Endothelial cell (in vitro differentiated cells): ENCODE measurements around the gene GSG1. TPM values are rescaled to one million over a fixed set of nuclear protein-coding genes. Genes with fewer than 3 reads are reported as not detected.

ENCODE experiments used
- DNase-seq: peaks from one replicate; pipeline ENCODE4 v3.0.0; 2021; ENCODE audit warnings: low spot score
- H3K27ac Mint-ChIP-seq: one replicate; pipeline ENCODE4 v1.8.0; 2021; ENCODE audit warnings: mixed read lengths, inconsistent platforms; ENCODE audit not compliant: unreplicated experiment
- H3K27me3 Mint-ChIP-seq: one replicate; pipeline ENCODE4 v1.8.0; 2021; ENCODE audit warnings: mild to moderate bottlenecking, moderate library complexity, mixed read lengths, inconsistent platforms; ENCODE audit not compliant: unreplicated experiment
- H3K36me3 Mint-ChIP-seq: one replicate; pipeline ENCODE4 v1.8.0; 2021; ENCODE audit warnings: mild to moderate bottlenecking, low read depth, mixed read lengths, inconsistent platforms; ENCODE audit not compliant: unreplicated experiment
- H3K4me1 Mint-ChIP-seq: one replicate; pipeline ENCODE4 v1.8.0; 2021; ENCODE audit warnings: mild to moderate bottlenecking, mixed read lengths, inconsistent platforms; ENCODE audit not compliant: unreplicated experiment
- H3K4me3 Mint-ChIP-seq: one replicate; pipeline ENCODE4 v1.8.0; 2021; ENCODE audit warnings: mild to moderate bottlenecking, mixed read lengths, inconsistent platforms; ENCODE audit not compliant: unreplicated experiment
- H3K9me3 Mint-ChIP-seq: one replicate; pipeline ENCODE4 v1.8.0; 2021; ENCODE audit warnings: mixed read lengths, inconsistent platforms; ENCODE audit not compliant: unreplicated experiment
- CTCF ChIP-seq: fragments of 200-600 bp; sonication (generic); IDR thresholded peaks from one replicate; pipeline ENCODE4 v1.5.0; 2021; ENCODE audit warnings: antibody characterized with exemption; ENCODE audit not compliant: unreplicated experiment
- total RNA-seq: library from RNA; stranded (reverse); fragmentation: NEBNext Ultra II Directional; extraction: Animal tissue kit (Norgen Biotek cat#: 25700); gene quantifications from one replicate; pipeline ENCODE4 v1.2.1, GENCODE V29; 2021; ENCODE audit not compliant: unreplicated experiment

GSG1 gene
- total RNA-seq, 1 donor from 2014 or later, result 0.46 TPM

DNA sequence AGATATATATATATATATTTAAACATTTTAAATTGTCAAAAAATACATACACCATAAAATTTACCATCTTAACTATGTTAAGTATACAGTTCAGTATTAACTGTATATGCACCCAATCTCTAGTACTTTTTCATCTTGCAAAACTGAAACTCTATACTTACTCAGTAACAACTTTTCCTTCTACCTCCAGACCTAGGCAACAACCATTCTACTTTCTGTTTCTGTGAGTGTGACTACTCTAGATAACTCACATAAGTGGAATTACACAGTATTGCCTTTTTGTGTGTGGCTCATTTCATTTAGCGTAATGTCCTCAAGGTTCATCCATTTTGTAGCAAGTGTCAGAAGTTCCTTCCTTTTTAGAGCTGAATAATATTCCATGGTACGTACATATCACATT, 51.0 kb downstream of the GSG1 start:
- Mint-ChIP-seq H3K4me3 (no peak overlapping the region), H3K36me3 (peaks cover 19% of the 10 kb centered on the region), H3K9me3 (no peaks in the 10 kb centered on the region), H3K27me3 (peaks cover 2% of the 10 kb centered on the region), H3K4me1 (peaks cover 28% of the 10 kb centered on the region), H3K27ac (no peak overlapping the region)
- DNase-seq, result no peak
- no peak for TF ChIP-seq CTCF

DNA sequence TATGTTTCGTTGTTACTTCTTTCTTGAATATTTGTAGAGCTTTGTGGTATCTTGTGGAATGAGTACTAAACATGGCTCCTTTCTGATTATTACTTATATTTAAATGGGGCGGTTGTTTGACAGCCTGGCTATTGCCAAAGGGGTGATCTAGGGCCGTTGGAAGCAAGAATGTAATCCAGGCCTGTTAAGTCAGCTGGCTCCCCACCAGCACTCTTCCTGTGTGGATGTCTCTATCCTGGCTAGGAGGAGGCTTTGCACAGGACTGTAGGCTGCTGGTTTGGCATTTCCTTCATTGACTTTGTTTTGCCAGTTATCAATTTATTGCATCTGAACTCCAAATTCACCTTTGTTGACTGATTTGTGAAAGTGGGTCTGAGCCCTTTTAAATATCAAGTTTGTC, 53.7 kb downstream of the GSG1 start:
- Mint-ChIP-seq H3K4me3 (no peak overlapping the region), H3K4me1 (peaks cover 36% of the 10 kb centered on the region), H3K36me3 (peaks cover 6% of the 10 kb centered on the region), H3K27ac (peak overlapping the region; percentile 93), H3K9me3 (no peaks in the 10 kb centered on the region), H3K27me3 (peaks cover 2% of the 10 kb centered on the region)
- TF ChIP-seq CTCF, result no peak
- DNase-seq, result peak; percentile 15

DNA sequence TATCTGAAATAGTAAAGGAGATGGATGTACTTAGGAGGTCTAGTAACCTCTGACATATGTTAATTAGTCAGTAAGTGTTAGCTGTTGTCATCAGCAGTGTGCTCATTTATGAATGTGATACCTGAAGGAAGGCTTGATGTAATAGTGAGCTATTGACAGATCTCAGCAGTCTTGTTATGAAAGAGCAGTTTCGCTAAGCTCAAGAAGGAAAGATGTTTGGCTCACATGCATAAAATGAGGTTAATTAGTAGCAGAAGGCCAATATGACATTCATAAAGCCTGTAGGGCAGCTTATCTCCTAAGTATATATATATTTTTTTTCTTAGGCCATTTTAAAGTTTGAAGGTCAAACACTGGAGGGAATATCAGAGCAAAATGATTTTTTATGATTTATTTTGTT, 56.5 kb downstream of the GSG1 start:
- no peak for TF ChIP-seq CTCF
- no peak for DNase-seq
- Mint-ChIP-seq H3K27me3 (peaks cover 2% of the 10 kb centered on the region), H3K27ac (no peak overlapping the region), H3K9me3 (no peaks in the 10 kb centered on the region), H3K4me1 (peaks cover 34% of the 10 kb centered on the region), H3K4me3 (no peak overlapping the region), H3K36me3 (no peaks in the 10 kb centered on the region)

DNA sequence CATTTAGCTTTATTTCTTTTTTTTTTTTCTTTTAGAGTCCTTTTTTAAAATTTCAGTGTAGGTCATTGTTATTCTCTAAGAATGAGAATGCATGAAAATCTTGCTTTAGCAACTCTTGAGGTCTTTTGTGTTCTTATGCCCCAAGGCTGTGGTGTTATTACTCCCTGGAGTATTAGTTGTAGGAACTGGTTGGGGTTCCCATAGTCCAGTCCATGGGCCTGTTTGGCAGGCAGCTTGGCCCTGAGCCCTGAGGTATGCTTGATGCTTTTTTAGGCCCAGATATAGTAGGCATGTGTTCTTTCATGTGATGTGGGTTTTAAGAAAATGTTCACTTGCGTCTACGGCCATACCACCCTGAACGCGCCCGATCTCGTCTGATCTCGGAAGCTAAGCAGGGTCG, 57.7 kb downstream of the GSG1 start:
- Mint-ChIP-seq H3K4me1 (peaks cover 29% of the 10 kb centered on the region), H3K4me3 (peak overlapping the region; percentile 94), H3K36me3 (no peaks in the 10 kb centered on the region), H3K9me3 (no peaks in the 10 kb centered on the region), H3K27ac (peak overlapping the region; percentile 26), H3K27me3 (peaks cover 4% of the 10 kb centered on the region)
- no peak for TF ChIP-seq CTCF
- DNase-seq, result no peak

GRCh38 chr12:13044906-13045299, 58.6 kb downstream of the GSG1 start:
- Mint-ChIP-seq H3K4me3 (peak overlapping the region; percentile 94), H3K4me1 (peaks cover 22% of the 10 kb centered on the region), H3K9me3 (no peaks in the 10 kb centered on the region), H3K36me3 (no peaks in the 10 kb centered on the region), H3K27me3 (peaks cover 3% of the 10 kb centered on the region), H3K27ac (no peak overlapping the region)
- no peak for DNase-seq
- no peak for TF ChIP-seq CTCF
